Astrocyte (in vitro differentiated cells and primary cell): ENCODE results near the gene PRTG. TPM values are rescaled to one million over a fixed set of nuclear protein-coding genes. Genes with fewer than 3 reads are reported as not detected.
"Not testable (repeated sequence)": the region's sequence is repeated elsewhere in the genome, so short reads cannot be mapped to it uniquely, and the experiment has no call there.

Experiments
- DNase-seq: peaks from one replicate; pipeline ENCODE4 v3.0.0-alpha.2; 2010; ENCODE audit warnings: low read depth
- FAIRE-seq: peaks from 2 replicates; lab custom pipeline; 2011; peaks lifted over from hg19 to GRCh38; lab: Jason Lieb, UNC
- H2AFZ ChIP-seq: 2 replicates; pipeline ENCODE4 v1.6.0; 2012; ENCODE audit warnings: low read depth, low read length, inconsistent platforms
- H3K27ac ChIP-seq: 2 replicates; pipeline ENCODE4 v1.5.1; 2011; ENCODE audit warnings: low read depth, low read length, inconsistent platforms
- H3K27me3 ChIP-seq: 2 replicates; pipeline ENCODE4 v1.6.0; 2011; ENCODE audit warnings: low read length, inconsistent platforms; ENCODE audit not compliant: insufficient read depth
- H3K36me3 ChIP-seq: 2 replicates; pipeline ENCODE4 v1.5.1; 2011; ENCODE audit warnings: low read length, inconsistent platforms; ENCODE audit not compliant: insufficient read depth
- H3K4me1 ChIP-seq: 2 replicates; pipeline ENCODE4 v1.5.1; 2011; ENCODE audit warnings: low read length, inconsistent platforms; ENCODE audit not compliant: insufficient read depth
- H3K4me2 ChIP-seq: 2 replicates; pipeline ENCODE4 v1.6.0; 2012; ENCODE audit warnings: low read length, inconsistent platforms
- H3K4me3 ChIP-seq: 2 replicates; pipeline ENCODE4 v1.5.1; 2011; ENCODE audit warnings: low read depth, mild to moderate bottlenecking, low read length, inconsistent platforms; ENCODE audit not compliant: insufficient read depth
- H3K79me2 ChIP-seq: 2 replicates; pipeline ENCODE4 v1.6.0; 2012; ENCODE audit warnings: mild to moderate bottlenecking, low read length, inconsistent platforms; ENCODE audit not compliant: insufficient read depth
- H3K9ac ChIP-seq: 2 replicates; pipeline ENCODE4 v1.6.0; 2012; ENCODE audit warnings: mild to moderate bottlenecking, low read length, inconsistent platforms
- H3K9me3 ChIP-seq: 2 replicates; pipeline ENCODE4 v1.5.1; 2012; ENCODE audit warnings: low read depth, mild to moderate bottlenecking, low read length, inconsistent platforms; ENCODE audit not compliant: insufficient read depth
- H4K20me1 ChIP-seq: 2 replicates; pipeline ENCODE4 v1.6.0; 2012; ENCODE audit warnings: low read length, inconsistent platforms; ENCODE audit not compliant: insufficient read depth
- H3K27ac Mint-ChIP-seq: one replicate; pipeline ENCODE4 v1.8.0; 2021; ENCODE audit warnings: mild to moderate bottlenecking, mixed read lengths; ENCODE audit not compliant: unreplicated experiment
- H3K27me3 Mint-ChIP-seq: one replicate; pipeline ENCODE4 v1.8.0; 2021; ENCODE audit warnings: low read depth, mixed read lengths; ENCODE audit not compliant: unreplicated experiment
- H3K36me3 Mint-ChIP-seq: one replicate; pipeline ENCODE4 v1.8.0; 2021; ENCODE audit warnings: low read depth, mixed read lengths; ENCODE audit not compliant: unreplicated experiment
- H3K4me1 Mint-ChIP-seq: one replicate; pipeline ENCODE4 v1.8.0; 2021; ENCODE audit warnings: low read depth, mixed read lengths; ENCODE audit not compliant: unreplicated experiment
- H3K4me3 Mint-ChIP-seq: one replicate; pipeline ENCODE4 v1.8.0; 2021; ENCODE audit warnings: mild to moderate bottlenecking, moderate library complexity, mixed read lengths; ENCODE audit not compliant: unreplicated experiment
- H3K9me3 Mint-ChIP-seq: one replicate; pipeline ENCODE4 v1.8.0; 2021; ENCODE audit warnings: mild to moderate bottlenecking, mixed read lengths; ENCODE audit not compliant: unreplicated experiment
- CTCF ChIP-seq: IDR thresholded peaks from 2 replicates; pipeline ENCODE4 v1.5.1; 2011; ENCODE audit warnings: low read depth, mild to moderate bottlenecking, inconsistent platforms, low read length, moderate library complexity; ENCODE audit not compliant: insufficient read depth
- EZH2 ChIP-seq: IDR thresholded peaks from 2 replicates; pipeline ENCODE4 v1.6.1; 2012; ENCODE audit warnings: mild to moderate bottlenecking, low read length, inconsistent platforms; ENCODE audit not compliant: insufficient read depth
- total RNA-seq: library from RNA; stranded (reverse); gene quantifications from 2 replicates; pipeline ENCODE4 v1.2.1, GENCODE V29; 2021

Gene PRTG
- total RNA-seq, 1 donor from 2014 or later, result 39.4 TPM

- no peaks in the 10 kb centered on the region for H3K9me3 Mint-ChIP-seq
- TF ChIP-seq EZH2 (no peak), CTCF (no peak)
- no peak overlapping the region for H2AFZ ChIP-seq
- H3K27ac Mint-ChIP-seq, result no peak overlapping the region
- H3K27me3 Mint-ChIP-seq, result no peaks in the 10 kb centered on the region
- FAIRE-seq, result no peak
- H3K4me1 Mint-ChIP-seq, result peaks cover 5% of the 10 kb centered on the region
- no peak overlapping the region for H3K27ac ChIP-seq
- H3K36me3 Mint-ChIP-seq, result no peaks in the 10 kb centered on the region
- DNase-seq, result no peak
- H3K9ac ChIP-seq, result no peak overlapping the region
- no peaks in the 10 kb centered on the region for H4K20me1 ChIP-seq
- H3K4me1 ChIP-seq, result no peaks in the 10 kb centered on the region
- no peaks in the 10 kb centered on the region for H3K36me3 ChIP-seq
- H3K4me3 ChIP-seq, result no peak overlapping the region
- H3K27me3 ChIP-seq, result no peaks in the 10 kb centered on the region
- no peaks in the 10 kb centered on the region for H3K79me2 ChIP-seq
- H3K4me2 ChIP-seq, result no peak overlapping the region
- H3K4me3 Mint-ChIP-seq, result no peak overlapping the region
- no peaks in the 10 kb centered on the region for H3K9me3 ChIP-seq
Observed at GRCh38 chr15:55766676-55767075, 23.7 kb upstream of the PRTG start.

GRCh38 chr15:55764398-55764797, 21.4 kb upstream of the PRTG start:
- DNase-seq (no peak), FAIRE-seq (no peak)
- no peaks in the 10 kb centered on the region for H3K4me1 ChIP-seq
- no peak overlapping the region for H3K4me3 ChIP-seq
- Mint-ChIP-seq H3K4me3 (no peak overlapping the region), H3K4me1 (peaks cover 5% of the 10 kb centered on the region), H3K9me3 (no peaks in the 10 kb centered on the region), H3K36me3 (no peaks in the 10 kb centered on the region), H3K27ac (no peak overlapping the region), H3K27me3 (no peaks in the 10 kb centered on the region)
- no peaks in the 10 kb centered on the region for H3K9me3 ChIP-seq
- no peaks in the 10 kb centered on the region for H3K79me2 ChIP-seq
- no peak overlapping the region for H2AFZ ChIP-seq
- TF ChIP-seq EZH2 (no peak), CTCF (no peak)
- no peaks in the 10 kb centered on the region for H3K27me3 ChIP-seq
- H3K36me3 ChIP-seq, result no peaks in the 10 kb centered on the region
- no peak overlapping the region for H3K9ac ChIP-seq
- H3K27ac ChIP-seq, result no peak overlapping the region
- no peak overlapping the region for H3K4me2 ChIP-seq
- H4K20me1 ChIP-seq, result no peaks in the 10 kb centered on the region

- Mint-ChIP-seq H3K27me3 (peaks cover 3% of the 10 kb centered on the region), H3K4me1 (no peaks in the 10 kb centered on the region), H3K4me3 (no peak overlapping the region), H3K36me3 (no peaks in the 10 kb centered on the region), H3K27ac (no peak overlapping the region), H3K9me3 (no peaks in the 10 kb centered on the region)
- Histone ChIP-seq H3K4me1 (no peaks in the 10 kb centered on the region), H3K36me3 (no peaks in the 10 kb centered on the region), H3K4me2 (no peak overlapping the region), H3K79me2 (no peaks in the 10 kb centered on the region), H3K4me3 (no peak overlapping the region), H3K27me3 (no peaks in the 10 kb centered on the region), H3K9me3 (no peaks in the 10 kb centered on the region), H3K27ac (no peak overlapping the region), H4K20me1 (no peaks in the 10 kb centered on the region), H2AFZ (no peak overlapping the region), H3K9ac (no peak overlapping the region)
- no peak for DNase-seq
- no peak for TF ChIP-seq EZH2
- no peak for TF ChIP-seq CTCF
- no peak for FAIRE-seq
Observed at GRCh38 chr15:55758580-55758986, 15.6 kb upstream of the PRTG start.

- not testable (repeated sequence) for H3K4me3 ChIP-seq, H3K9me3 ChIP-seq, H3K27ac ChIP-seq, H3K9ac ChIP-seq, H3K36me3 Mint-ChIP-seq, H3K27me3 ChIP-seq, H3K27ac Mint-ChIP-seq, H3K4me2 ChIP-seq, H3K79me2 ChIP-seq, H3K9me3 Mint-ChIP-seq, DNase-seq, H3K4me3 Mint-ChIP-seq, H3K4me1 Mint-ChIP-seq, H2AFZ ChIP-seq, H3K4me1 ChIP-seq, FAIRE-seq, H4K20me1 ChIP-seq, H3K36me3 ChIP-seq
- peaks cover 17% of the 10 kb centered on the region for H3K27me3 Mint-ChIP-seq
Observed at GRCh38 chr15:55753433-55753832, 10.5 kb upstream of the PRTG start.
